Endodermal cell (in vitro differentiated cells): ENCODE data around the gene N4BP2. TPM values are rescaled to one million over a fixed set of nuclear protein-coding genes. Genes with fewer than 3 reads are reported as not detected.

ENCODE experiments used
- DNase-seq: peaks from one replicate; pipeline ENCODE4 v3.0.0-alpha.2; 2017
- H3K27ac ChIP-seq: 2 replicates; pipeline ENCODE4 v1.5.1; 2013; ENCODE audit warnings: mild to moderate bottlenecking, low read depth, low read length, moderate library complexity
- H3K27me3 ChIP-seq: 2 replicates; pipeline ENCODE4 v1.6.1; 2013; ENCODE audit warnings: mild to moderate bottlenecking, low read length, moderate library complexity; ENCODE audit not compliant: insufficient read depth, control insufficient read depth, poor library complexity, severe bottlenecking
- H3K36me3 ChIP-seq: 2 replicates; pipeline ENCODE4 v1.7.0; 2013; ENCODE audit warnings: mild to moderate bottlenecking, low read length, moderate library complexity; ENCODE audit not compliant: control insufficient read depth, insufficient read depth
- H3K4me1 ChIP-seq: one replicate; pipeline ENCODE4 v1.7.0; 2013; ENCODE audit warnings: low read length; ENCODE audit not compliant: control insufficient read depth, insufficient read depth
- H3K4me3 ChIP-seq: 2 replicates; pipeline ENCODE4 v1.5.1; 2013; ENCODE audit warnings: mild to moderate bottlenecking, low read length, moderate library complexity
- H3K9ac ChIP-seq: 2 replicates; pipeline ENCODE4 v1.6.1; 2013; ENCODE audit warnings: mild to moderate bottlenecking, low read length, moderate library complexity; ENCODE audit not compliant: poor library complexity, severe bottlenecking; ENCODE audit errors: extremely low read depth
- H3K9me3 ChIP-seq: 2 replicates; pipeline ENCODE4 v1.6.1; 2013; ENCODE audit warnings: mild to moderate bottlenecking, low read length, moderate library complexity; ENCODE audit not compliant: control insufficient read depth
- H3K27ac Mint-ChIP-seq: 2 replicates; pipeline ENCODE4 v1.8.0; 2020; ENCODE audit warnings: mixed read lengths
- H3K27me3 Mint-ChIP-seq: 2 replicates; pipeline ENCODE4 v1.8.0; 2021; ENCODE audit warnings: mild to moderate bottlenecking, mixed read lengths; ENCODE audit not compliant: insufficient read depth
- H3K36me3 Mint-ChIP-seq: 2 replicates; pipeline ENCODE4 v1.8.0; 2020; ENCODE audit warnings: low read depth, mixed read lengths
- H3K4me1 Mint-ChIP-seq: 2 replicates; pipeline ENCODE4 v1.8.0; 2020; ENCODE audit warnings: mixed read lengths
- H3K4me3 Mint-ChIP-seq: 2 replicates; pipeline ENCODE4 v1.8.0; 2020; ENCODE audit warnings: mild to moderate bottlenecking, moderate library complexity, mixed read lengths
- H3K9me3 Mint-ChIP-seq: 2 replicates; pipeline ENCODE4 v1.8.0; 2020; ENCODE audit warnings: mild to moderate bottlenecking, mixed read lengths
- CTCF ChIP-seq: fragments of 200-600 bp; sonication (generic); conservative IDR thresholded peaks from 2 replicates; pipeline ENCODE4 v1.5.0; 2021; ENCODE audit warnings: antibody characterized with exemption, mild to moderate bottlenecking
- WGBS, 2 experiments: methylation state at CpG; one replicate each; pipeline versions ENCODE4 v1.1.5 to v1.1.7; 2013; ENCODE audit warnings: missing lambda C conversion rate in 2 of 2, mixed read lengths in 1 of 2; ENCODE audit not compliant: insufficient coverage in 1 of 2, insufficient read length in 1 of 2; 5-methylcytosine and 5-hydroxymethylcytosine counted together
- total RNA-seq, 2 donors: library from RNA; stranded (reverse); fragmentation: NEBNext Ultra II Directional in 1 of 2; extraction: Animal tissue kit (Norgen Biotek cat#: 25700) in 1 of 2; gene quantifications; 2 replicates in 1 of 2; 3 replicates in 1 of 2; pipeline ENCODE4 v1.2.1, GENCODE V29; 2021

The N4BP2 gene
- total RNA-seq, 2 donors from 2014 or later: 37.1 to 44.0 TPM

- H3K27ac Mint-ChIP-seq: no peak overlapping the region
- 90 to 93% methylated on average over 13 to 14 of the region's 14 CpGs for WGBS, 2 experiments
- H3K27me3 Mint-ChIP-seq: no peaks in the 10 kb centered on the region
- no peak overlapping the region for H3K4me3 ChIP-seq
- H3K27me3 ChIP-seq: no peaks in the 10 kb centered on the region
- no peaks in the 10 kb centered on the region for H3K36me3 Mint-ChIP-seq
- peaks cover 75% of the 10 kb centered on the region for H3K4me1 Mint-ChIP-seq
- no peaks in the 10 kb centered on the region for H3K9me3 ChIP-seq
- H3K27ac ChIP-seq: no peak overlapping the region
- H3K36me3 ChIP-seq: no peaks in the 10 kb centered on the region
- H3K4me3 Mint-ChIP-seq: no peak overlapping the region
- DNase-seq: no peak
- H3K4me1 ChIP-seq: peaks cover 11% of the 10 kb centered on the region
- H3K9me3 Mint-ChIP-seq: no peaks in the 10 kb centered on the region
- TF ChIP-seq CTCF: no peak
- no peak overlapping the region for H3K9ac ChIP-seq
Observed at GRCh38 chr4:40194602-40195161, 138.0 kb downstream of the N4BP2 start.

- no peak overlapping the region for H3K9ac ChIP-seq
- no peaks in the 10 kb centered on the region for H3K9me3 ChIP-seq
- no peak overlapping the region for H3K27ac ChIP-seq
- peaks cover 11% of the 10 kb centered on the region for H3K4me1 ChIP-seq
- no peaks in the 10 kb centered on the region for H3K9me3 Mint-ChIP-seq
- H3K4me3 ChIP-seq: no peak overlapping the region
- TF ChIP-seq CTCF: no peak
- H3K4me1 Mint-ChIP-seq: peaks cover 80% of the 10 kb centered on the region
- H3K27me3 ChIP-seq: no peaks in the 10 kb centered on the region
- H3K36me3 ChIP-seq: no peaks in the 10 kb centered on the region
- no peak for DNase-seq
- H3K36me3 Mint-ChIP-seq: no peaks in the 10 kb centered on the region
- no peak overlapping the region for H3K4me3 Mint-ChIP-seq
- WGBS, 2 experiments: 94% methylated on average over 8 to 10 of the region's 10 CpGs
- H3K27me3 Mint-ChIP-seq: no peaks in the 10 kb centered on the region
- H3K27ac Mint-ChIP-seq: no peak overlapping the region
Observed at GRCh38 chr4:40195182-40196177, 138.8 kb downstream of the N4BP2 start.

GRCh38 chr4:40196272-40196671, 139.6 kb downstream of the N4BP2 start:
- no peaks in the 10 kb centered on the region for H3K27me3 ChIP-seq
- 89 to 97% methylated on average over 8 of the region's 8 CpGs for whole genome bisulfite sequencing, 2 experiments
- DNase-seq: no peak
- Mint-ChIP-seq H3K27me3 (no peaks in the 10 kb centered on the region), H3K9me3 (no peaks in the 10 kb centered on the region), H3K27ac (peak overlapping the region; percentile 96), H3K4me3 (peak overlapping the region; percentile 50), H3K4me1 (peaks cover 73% of the 10 kb centered on the region), H3K36me3 (no peaks in the 10 kb centered on the region)
- TF ChIP-seq CTCF: no peak
- H3K36me3 ChIP-seq: no peaks in the 10 kb centered on the region
- H3K27ac ChIP-seq: no peak overlapping the region
- H3K4me3 ChIP-seq: peak overlapping the region; percentile 69
- H3K9me3 ChIP-seq: no peaks in the 10 kb centered on the region
- peaks cover 8% of the 10 kb centered on the region for H3K4me1 ChIP-seq
- H3K9ac ChIP-seq: no peak overlapping the region
